ENCODE measurements around the gene MGST2. TPM values are rescaled to one million over a fixed set of nuclear protein-coding genes. Genes with fewer than 3 reads are reported as not detected.

MGST2 gene
- total and polyA plus RNA-seq, 2 experiments from 2014 or later: 82.4 to 97.9 TPM

- H3K4me3 ChIP-seq: no peak overlapping the region
- no peaks in the 10 kb centered on the region for H3K9me3 ChIP-seq (ENCODE audit: low read depth)
- H4K20me1 ChIP-seq (ENCODE audit: insufficient read depth, poor library complexity, severe bottlenecking): no peaks in the 10 kb centered on the region
- no peak overlapping the region for H3K4me2 ChIP-seq
- TF ChIP-seq EZH2phosphoT487 (IDR thresholded peaks at IDR 0.05; ENCODE audit: low read depth, severe bottlenecking, unreplicated experiment) (no peak), EZH2 (IDR thresholded peaks at IDR 0.05; ENCODE audit: borderline replicate concordance) (no peak)
- TF ChIP-seq, protein P1, sequence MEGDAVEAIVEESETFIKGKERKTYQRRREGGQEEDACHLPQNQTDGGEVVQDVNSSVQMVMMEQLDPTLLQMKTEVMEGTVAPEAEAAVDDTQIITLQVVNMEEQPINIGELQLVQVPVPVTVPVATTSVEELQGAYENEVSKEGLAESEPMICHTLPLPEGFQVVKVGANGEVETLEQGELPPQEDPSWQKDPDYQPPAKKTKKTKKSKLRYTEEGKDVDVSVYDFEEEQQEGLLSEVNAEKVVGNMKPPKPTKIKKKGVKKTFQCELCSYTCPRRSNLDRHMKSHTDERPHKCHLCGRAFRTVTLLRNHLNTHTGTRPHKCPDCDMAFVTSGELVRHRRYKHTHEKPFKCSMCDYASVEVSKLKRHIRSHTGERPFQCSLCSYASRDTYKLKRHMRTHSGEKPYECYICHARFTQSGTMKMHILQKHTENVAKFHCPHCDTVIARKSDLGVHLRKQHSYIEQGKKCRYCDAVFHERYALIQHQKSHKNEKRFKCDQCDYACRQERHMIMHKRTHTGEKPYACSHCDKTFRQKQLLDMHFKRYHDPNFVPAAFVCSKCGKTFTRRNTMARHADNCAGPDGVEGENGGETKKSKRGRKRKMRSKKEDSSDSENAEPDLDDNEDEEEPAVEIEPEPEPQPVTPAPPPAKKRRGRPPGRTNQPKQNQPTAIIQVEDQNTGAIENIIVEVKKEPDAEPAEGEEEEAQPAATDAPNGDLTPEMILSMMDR (IDR thresholded peaks at IDR 0.05; ENCODE audit: poor library complexity): no peak
- H3K79me2 ChIP-seq: peaks cover 7% of the 10 kb centered on the region
- no peaks in the 10 kb centered on the region for H3K4me1 ChIP-seq (ENCODE audit: insufficient read depth)
- no peak for DNase-seq (ENCODE audit: low spot score)
- H2AFZ ChIP-seq: no peak overlapping the region
- H3K36me3 ChIP-seq (replicated peaks; ENCODE audit: insufficient read depth, low read depth): no peaks in the 10 kb centered on the region
- H3K27me3 ChIP-seq: no peaks in the 10 kb centered on the region
- 73% methylated on average over 5 of the region's 5 CpGs for whole genome bisulfite sequencing (ENCODE audit: low lambda C conversion rate, missing lambda C conversion rate)
- H3K9me2 ChIP-seq (replicated peaks; ENCODE audit: insufficient read depth): no peaks in the 10 kb centered on the region
- no peak overlapping the region for H3K27ac ChIP-seq
Measured at GRCh38 chr4:139700568-139700967, 34.9 kb downstream of the MGST2 start.

DNA sequence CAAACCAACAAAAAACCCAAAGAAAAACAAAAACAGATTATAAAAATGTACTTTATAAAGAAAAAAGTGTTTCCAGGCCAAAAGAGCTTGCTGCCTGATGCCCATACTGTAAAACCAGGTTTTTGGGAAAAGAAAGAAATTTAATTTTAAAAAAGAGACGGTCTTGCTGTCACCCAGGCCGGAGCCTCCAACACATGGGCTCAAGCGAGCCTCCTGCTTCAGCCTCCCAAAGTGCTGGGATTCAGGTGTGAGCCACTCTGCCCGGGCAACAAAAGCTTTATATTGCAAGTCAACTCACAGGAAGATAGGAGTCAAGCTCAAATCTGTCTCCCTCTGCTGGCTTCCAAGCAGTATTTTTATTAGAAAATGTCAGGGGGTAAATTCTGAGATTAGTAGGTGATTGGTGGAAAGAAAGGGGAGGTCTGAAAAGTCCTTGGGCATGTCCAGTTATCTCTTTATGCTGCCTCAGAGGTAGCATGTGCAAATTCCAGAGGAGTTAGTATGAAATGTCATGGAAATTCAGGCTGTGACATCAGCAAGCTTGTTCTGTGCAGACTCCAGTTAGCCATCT, 39.4 kb downstream of the MGST2 start:
- H3K79me2 ChIP-seq: peaks cover 2% of the 10 kb centered on the region
- no peaks in the 10 kb centered on the region for H3K4me1 ChIP-seq (ENCODE audit: insufficient read depth)
- no peak overlapping the region for H3K4me3 ChIP-seq
- no peak overlapping the region for H3K4me2 ChIP-seq
- peaks cover 4% of the 10 kb centered on the region for H3K36me3 ChIP-seq (replicated peaks; ENCODE audit: insufficient read depth, low read depth)
- 97% methylated on average over 4 of the region's 4 CpGs for WGBS (ENCODE audit: low lambda C conversion rate, missing lambda C conversion rate)
- no peak overlapping the region for H2AFZ ChIP-seq
- H3K9me3 ChIP-seq (ENCODE audit: low read depth): no peaks in the 10 kb centered on the region
- no peak for DNase-seq (ENCODE audit: low spot score)
- H3K27me3 ChIP-seq: no peaks in the 10 kb centered on the region
- H3K9me2 ChIP-seq (replicated peaks; ENCODE audit: insufficient read depth): no peaks in the 10 kb centered on the region
- H3K27ac ChIP-seq: no peak overlapping the region
- TF ChIP-seq, protein P1 (IDR thresholded peaks at IDR 0.05; ENCODE audit: poor library complexity): peak; percentile 10
- no peak for TF ChIP-seq EZH2phosphoT487 (IDR thresholded peaks at IDR 0.05; ENCODE audit: low read depth, severe bottlenecking, unreplicated experiment)
- no peaks in the 10 kb centered on the region for H4K20me1 ChIP-seq (ENCODE audit: insufficient read depth, poor library complexity, severe bottlenecking)

DNA sequence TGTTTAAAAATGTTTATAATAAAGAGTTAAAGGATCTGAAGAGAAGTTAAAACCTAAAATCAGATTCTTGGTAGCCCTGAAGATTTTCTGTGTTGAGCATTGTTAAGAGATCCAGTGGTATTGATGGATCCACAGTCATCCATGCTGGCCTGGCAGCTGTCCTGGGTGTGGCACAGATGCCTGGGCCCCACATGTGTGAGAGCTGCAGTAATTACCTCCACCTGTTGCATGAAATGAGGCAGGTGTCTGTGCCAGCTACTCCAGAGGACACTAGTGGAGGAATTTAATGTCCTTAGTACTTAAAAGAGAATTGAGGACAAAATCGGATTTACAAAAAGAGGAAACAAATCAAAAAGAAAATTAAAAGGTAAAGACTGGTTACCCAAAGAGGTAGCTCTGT, 44.0 kb downstream of the MGST2 start:
- Histone ChIP-seq H3K9me2 (replicated peaks; ENCODE audit: insufficient read depth) (no peaks in the 10 kb centered on the region), H3K9me3 (ENCODE audit: low read depth) (no peaks in the 10 kb centered on the region), H3K4me3 (no peak overlapping the region), H3K79me2 (no peaks in the 10 kb centered on the region), H3K27me3 (no peaks in the 10 kb centered on the region), H2AFZ (no peak overlapping the region), H3K36me3 (replicated peaks; ENCODE audit: insufficient read depth, low read depth) (peaks cover 4% of the 10 kb centered on the region), H3K27ac (no peak overlapping the region), H4K20me1 (ENCODE audit: insufficient read depth, poor library complexity, severe bottlenecking) (no peaks in the 10 kb centered on the region), H3K4me1 (ENCODE audit: insufficient read depth) (no peaks in the 10 kb centered on the region), H3K4me2 (no peak overlapping the region)
- WGBS (ENCODE audit: low lambda C conversion rate, missing lambda C conversion rate): 100% methylated on average over 1 of the region's 1 CpG
- DNase-seq (ENCODE audit: low spot score): no peak
- TF ChIP-seq, protein P1 (IDR thresholded peaks at IDR 0.05; ENCODE audit: poor library complexity): no peak
- TF ChIP-seq EZH2 (IDR thresholded peaks at IDR 0.05; ENCODE audit: borderline replicate concordance) (no peak), EZH2phosphoT487 (IDR thresholded peaks at IDR 0.05; ENCODE audit: low read depth, severe bottlenecking, unreplicated experiment) (no peak)

All from hepatocyte (in vitro differentiated cells).